Fibroblast of lung (primary cell): ENCODE results near the gene LRMDA. TPM values are rescaled to one million over a fixed set of nuclear protein-coding genes. Genes with fewer than 3 reads are reported as not detected.

Source experiments
- DNase-seq, 2 donors: peaks; one replicate each; pipeline versions ENCODE4 v3.0.0 to v3.0.0-alpha.2; 2010; ENCODE audit warnings: low read depth in 2 of 2
- H2AFZ ChIP-seq: 2 replicates; pipeline ENCODE4 v1.5.1; 2012; ENCODE audit warnings: low read length, control low read depth, inconsistent platforms
- H3K27ac ChIP-seq: 2 replicates; pipeline ENCODE4 v1.5.1; 2011; ENCODE audit warnings: low read length, control low read depth; ENCODE audit not compliant: insufficient read depth
- H3K27me3 ChIP-seq: 2 replicates; pipeline ENCODE4 v1.5.1; 2011; ENCODE audit warnings: mild to moderate bottlenecking, low read length; ENCODE audit not compliant: control insufficient read depth, insufficient read depth
- H3K36me3 ChIP-seq: 2 replicates; pipeline ENCODE4 v1.5.1; 2011; ENCODE audit warnings: low read length; ENCODE audit not compliant: control insufficient read depth, insufficient read depth
- H3K4me1 ChIP-seq: 2 replicates; pipeline ENCODE4 v1.5.1; 2011; ENCODE audit warnings: low read length; ENCODE audit not compliant: control insufficient read depth, insufficient read depth; ENCODE audit errors: extremely low read depth
- H3K4me2 ChIP-seq: 2 replicates; pipeline ENCODE4 v1.5.1; 2011; ENCODE audit warnings: low read length, control low read depth; ENCODE audit not compliant: insufficient read depth; ENCODE audit errors: extremely low read depth
- H3K4me3 ChIP-seq, 4 experiments: fragments of 200-600 bp in 1 of 4; sonication (generic) in 1 of 4; replicated peaks in 1 of 4; 2 replicates each; pipeline ENCODE4 v1.5.1; 2011 to 2016; ENCODE audit warnings: low read length in 4 of 4, low read depth in 3 of 4, mild to moderate bottlenecking in 3 of 4, control low read depth in 2 of 4, inconsistent platforms in 1 of 4, mixed read lengths in 1 of 4; ENCODE audit not compliant: insufficient read depth in 1 of 4; ENCODE audit errors: control extremely low read depth in 1 of 4
- H3K79me2 ChIP-seq: 2 replicates; pipeline ENCODE4 v1.5.1; 2012; ENCODE audit warnings: mild to moderate bottlenecking, low read length, inconsistent platforms; ENCODE audit not compliant: control insufficient read depth, insufficient read depth
- H3K9ac ChIP-seq: 2 replicates; pipeline ENCODE4 v1.5.1; 2011; ENCODE audit warnings: mild to moderate bottlenecking, low read length, control low read depth; ENCODE audit not compliant: insufficient read depth
- H3K9me3 ChIP-seq: 2 replicates; pipeline ENCODE4 v1.5.1; 2012; ENCODE audit warnings: low read depth, low read length; ENCODE audit not compliant: control insufficient read depth, insufficient read depth
- H4K20me1 ChIP-seq: 2 replicates; pipeline ENCODE4 v1.5.1; 2011; ENCODE audit warnings: low read length; ENCODE audit not compliant: control insufficient read depth, insufficient read depth; ENCODE audit errors: extremely low read depth
- CTCF ChIP-seq, 2 donors: IDR thresholded peaks in 1 of 2; conservative IDR thresholded peaks in 1 of 2; 1 replicate in 1 of 2; 2 replicates in 1 of 2; pipeline ENCODE4 v1.5.1; 2011 to 2012; ENCODE audit warnings: low read length in 2 of 2, control low read depth in 1 of 2, inconsistent platforms in 1 of 2, low read depth in 1 of 2, mild to moderate bottlenecking in 1 of 2
- EZH2 ChIP-seq: IDR thresholded peaks from 2 replicates; pipeline ENCODE4 v1.5.1; 2012; ENCODE audit warnings: low read length, control low read depth, mild to moderate bottlenecking; ENCODE audit errors: missing control alignments
- polyA plus RNA-seq, 2 donors: library from polyadenylated mRNA; depleted of rRNA in 1 of 2; stranded (reverse) in 1 of 2; unstranded in 1 of 2; fragments of >200 nt; gene quantifications; 2 replicates each; pipeline ENCODE4 v1.2.1, GENCODE V29; 2011 to 2012; ENCODE audit warnings: missing spikeins in 1 of 2
- total RNA-seq: library from RNA; depleted of rRNA; stranded (reverse); fragments of >200 nt; gene quantifications from 2 replicates; pipeline ENCODE4 v1.2.1, GENCODE V29; 2014

The LRMDA gene
- total and polyA plus RNA-seq, 2 donors (not counting 1 experiment from before 2014, with no cell fraction given), result 1.7 to 2.0 TPM

GRCh38 chr10:75418293-75418692, 13.1 kb upstream of the LRMDA start:
- H3K36me3 ChIP-seq, result no peaks in the 10 kb centered on the region
- H3K9me3 ChIP-seq, result no peaks in the 10 kb centered on the region
- H4K20me1 ChIP-seq, result no peaks in the 10 kb centered on the region
- no peak for TF ChIP-seq EZH2
- no peak for TF ChIP-seq CTCF (conservative IDR thresholded peaks at IDR 0.05 in 1 of 2, IDR thresholded peaks at IDR 0.05 in 1 of 2; ENCODE audit: low read depth in 1 of 2, low read length in 2 of 2)
- H3K4me2 ChIP-seq, result no peak overlapping the region
- no peaks in the 10 kb centered on the region for H3K4me1 ChIP-seq
- peaks cover 8% of the 10 kb centered on the region for H3K27me3 ChIP-seq
- no peaks in the 10 kb centered on the region for H3K79me2 ChIP-seq
- H3K27ac ChIP-seq, result no peak overlapping the region
- no peak for DNase-seq
- no peak overlapping the region for H2AFZ ChIP-seq
- H3K4me3 ChIP-seq, result no peak overlapping the region
- H3K9ac ChIP-seq, result no peak overlapping the region

GRCh38 chr10:75418712-75419111, 12.7 kb upstream of the LRMDA start:
- H3K27me3 ChIP-seq, result peaks cover 8% of the 10 kb centered on the region
- H3K79me2 ChIP-seq, result no peaks in the 10 kb centered on the region
- no peak for TF ChIP-seq EZH2
- no peak for TF ChIP-seq CTCF (conservative IDR thresholded peaks at IDR 0.05 in 1 of 2, IDR thresholded peaks at IDR 0.05 in 1 of 2; ENCODE audit: low read depth in 1 of 2, low read length in 2 of 2)
- H3K4me1 ChIP-seq, result no peaks in the 10 kb centered on the region
- no peaks in the 10 kb centered on the region for H3K36me3 ChIP-seq
- H2AFZ ChIP-seq, result no peak overlapping the region
- H3K4me3 ChIP-seq, result no peak overlapping the region
- H3K9me3 ChIP-seq, result no peaks in the 10 kb centered on the region
- no peaks in the 10 kb centered on the region for H4K20me1 ChIP-seq
- DNase-seq, result no peak
- no peak overlapping the region for H3K27ac ChIP-seq
- H3K4me2 ChIP-seq, result no peak overlapping the region
- H3K9ac ChIP-seq, result no peak overlapping the region

- H3K4me3 ChIP-seq, result no peak overlapping the region
- H3K9ac ChIP-seq, result no peak overlapping the region
- no peak overlapping the region for H3K27ac ChIP-seq
- H3K27me3 ChIP-seq, result peaks cover under 1% of the 10 kb centered on the region
- H4K20me1 ChIP-seq, result no peaks in the 10 kb centered on the region
- H2AFZ ChIP-seq, result no peak overlapping the region
- DNase-seq, result no peak
- TF ChIP-seq CTCF (conservative IDR thresholded peaks at IDR 0.05 in 1 of 2, IDR thresholded peaks at IDR 0.05 in 1 of 2; ENCODE audit: low read depth in 1 of 2, low read length in 2 of 2) (no peak), EZH2 (no peak)
- H3K4me2 ChIP-seq, result no peak overlapping the region
- no peaks in the 10 kb centered on the region for H3K79me2 ChIP-seq
- H3K4me1 ChIP-seq, result no peaks in the 10 kb centered on the region
- no peaks in the 10 kb centered on the region for H3K9me3 ChIP-seq
- no peaks in the 10 kb centered on the region for H3K36me3 ChIP-seq
Observed at GRCh38 chr10:75422913-75423312, 8.5 kb upstream of the LRMDA start.
